ENCODE results near the gene LIPC.

LIPC gene

DNA sequence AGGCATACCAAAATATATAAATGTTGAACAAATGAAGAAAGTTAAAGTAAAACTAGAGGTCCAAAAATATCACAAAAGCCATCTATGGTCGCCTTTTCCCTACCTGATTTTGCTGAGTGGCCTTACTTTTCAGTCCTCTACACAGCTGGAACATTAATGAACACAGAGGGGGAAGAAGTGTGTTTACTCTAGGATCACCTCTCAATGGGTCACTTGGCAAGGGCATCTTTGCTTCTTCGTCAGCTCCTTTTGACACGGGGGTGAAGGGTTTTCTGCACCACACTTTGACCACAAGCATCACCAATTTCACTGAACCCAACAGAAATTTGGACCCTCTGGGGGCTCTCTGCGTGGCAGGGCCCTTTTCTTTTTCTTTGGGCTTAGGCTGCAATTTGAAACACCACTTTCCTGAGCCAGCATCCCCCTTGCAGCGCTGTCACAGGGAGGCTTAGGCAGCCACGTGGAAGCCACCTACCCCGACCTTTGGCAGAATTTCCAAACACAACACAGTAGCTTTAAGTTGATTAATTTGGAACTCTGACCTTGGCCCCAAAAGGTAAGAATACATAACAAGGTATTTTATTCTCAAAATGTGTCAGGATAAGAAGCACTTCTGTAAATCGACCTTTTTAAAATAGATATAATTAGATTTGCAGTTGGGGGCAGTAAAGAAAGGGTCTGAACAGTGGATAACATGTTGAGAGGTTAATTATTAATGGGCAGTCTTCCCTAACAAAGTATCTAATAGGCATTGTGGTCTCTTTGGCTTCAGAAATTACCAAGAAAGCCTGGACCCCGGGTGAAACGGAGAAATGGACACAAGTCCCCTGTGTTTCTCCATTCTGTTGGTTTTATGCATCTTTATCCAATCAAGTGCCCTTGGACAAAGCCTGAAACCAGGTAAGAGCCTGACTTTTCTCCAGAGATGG, at the start of gene LIPC:
LIPC (plus strand) TSS at position 771 of the 929 bp plus-strand sequence; CDS start at position 813, 42 bp downstream.
- no peak within 1 kb of the TSS for H3K4me3 ChIP-seq (ENCODE audit: low read depth, low read length)
- DNase-seq (ENCODE audit: low read depth, low spot score): no peak
- TF ChIP-seq, protein P1, sequence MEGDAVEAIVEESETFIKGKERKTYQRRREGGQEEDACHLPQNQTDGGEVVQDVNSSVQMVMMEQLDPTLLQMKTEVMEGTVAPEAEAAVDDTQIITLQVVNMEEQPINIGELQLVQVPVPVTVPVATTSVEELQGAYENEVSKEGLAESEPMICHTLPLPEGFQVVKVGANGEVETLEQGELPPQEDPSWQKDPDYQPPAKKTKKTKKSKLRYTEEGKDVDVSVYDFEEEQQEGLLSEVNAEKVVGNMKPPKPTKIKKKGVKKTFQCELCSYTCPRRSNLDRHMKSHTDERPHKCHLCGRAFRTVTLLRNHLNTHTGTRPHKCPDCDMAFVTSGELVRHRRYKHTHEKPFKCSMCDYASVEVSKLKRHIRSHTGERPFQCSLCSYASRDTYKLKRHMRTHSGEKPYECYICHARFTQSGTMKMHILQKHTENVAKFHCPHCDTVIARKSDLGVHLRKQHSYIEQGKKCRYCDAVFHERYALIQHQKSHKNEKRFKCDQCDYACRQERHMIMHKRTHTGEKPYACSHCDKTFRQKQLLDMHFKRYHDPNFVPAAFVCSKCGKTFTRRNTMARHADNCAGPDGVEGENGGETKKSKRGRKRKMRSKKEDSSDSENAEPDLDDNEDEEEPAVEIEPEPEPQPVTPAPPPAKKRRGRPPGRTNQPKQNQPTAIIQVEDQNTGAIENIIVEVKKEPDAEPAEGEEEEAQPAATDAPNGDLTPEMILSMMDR (IDR thresholded peaks at IDR 0.05; ENCODE audit: insufficient read depth, low read length, missing control alignments): no peak
- CTCF ChIA-PET: no interaction called here
- POLR2A ChIA-PET: no interaction called here

DNA sequence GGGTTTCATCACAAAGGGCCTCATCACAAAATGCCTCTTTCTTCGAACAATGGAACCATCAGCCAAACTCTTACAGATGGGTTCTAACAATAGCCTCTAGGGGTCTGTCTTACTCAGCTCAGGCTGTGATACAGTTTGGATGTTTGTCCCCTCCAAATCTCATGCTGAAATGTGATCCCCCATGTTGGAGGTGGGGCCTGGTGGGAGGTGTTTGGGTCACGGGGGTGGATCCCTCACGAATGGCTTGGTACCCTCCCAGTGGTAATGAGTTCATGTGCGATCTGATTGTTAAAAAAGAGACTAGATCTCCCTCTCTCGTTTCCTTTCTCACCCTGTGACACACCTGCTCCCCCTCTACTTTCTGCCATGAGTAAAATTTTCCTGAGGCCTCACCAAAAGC, 47.9 kb upstream of the LIPC start:
- TF ChIP-seq, protein P1 (IDR thresholded peaks at IDR 0.05; ENCODE audit: insufficient read depth, low read length, missing control alignments): no peak
- no peak for DNase-seq (ENCODE audit: low read depth, low spot score)
- no peak overlapping the region for H3K4me3 ChIP-seq (ENCODE audit: low read depth, low read length)
- ChIA-PET CTCF (no interaction called here), POLR2A (no interaction called here)

DNA sequence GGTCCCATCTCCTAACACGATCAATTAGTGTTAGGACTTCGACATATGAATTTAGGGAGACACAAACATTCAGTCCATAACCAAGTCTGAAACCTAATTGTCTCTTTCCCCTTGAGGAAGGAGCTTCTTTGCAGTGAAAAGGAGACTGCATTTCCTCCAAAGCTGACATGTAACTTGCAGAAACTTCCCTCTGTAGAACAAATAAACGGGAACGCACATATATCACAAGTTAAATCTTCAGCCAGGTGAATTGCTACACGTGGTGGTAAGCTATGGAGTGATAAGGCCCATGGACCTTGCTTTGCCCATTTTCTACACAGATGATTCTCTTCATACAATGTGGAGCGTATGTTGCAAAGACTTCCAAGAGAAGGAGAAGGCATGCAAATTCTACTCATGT, 47.1 kb upstream of the LIPC start:
- no peak overlapping the region for H3K4me3 ChIP-seq (ENCODE audit: low read depth, low read length)
- CTCF ChIA-PET: no interaction called here
- POLR2A ChIA-PET: interaction anchor here (0.8 kb wide), 1 partner anchor 365 kb away, joined by 3 read pairs; the partner anchor contains the start of gene ADAM10
- TF ChIP-seq, protein P1 (IDR thresholded peaks at IDR 0.05; ENCODE audit: insufficient read depth, low read length, missing control alignments): no peak
- DNase-seq (ENCODE audit: low read depth, low spot score): no peak

DNA sequence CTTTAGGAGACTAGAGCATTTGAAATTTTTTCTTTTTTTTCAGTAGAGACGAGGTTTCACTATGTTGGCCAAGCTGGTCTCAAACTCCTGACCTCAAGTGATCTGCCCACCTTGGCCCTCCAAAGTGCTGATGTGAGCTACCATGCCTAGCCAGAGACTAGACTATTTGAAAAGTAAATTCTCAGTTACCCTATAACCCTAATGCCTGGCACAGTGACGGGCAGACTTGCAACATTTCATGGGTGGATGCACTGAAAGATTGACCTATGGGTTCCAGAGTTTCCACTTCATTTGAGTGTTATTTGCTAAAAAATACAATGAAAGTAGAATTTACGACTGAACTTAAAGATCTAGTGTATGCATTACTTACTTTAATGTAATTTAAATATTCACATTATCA, 45.7 kb upstream of the LIPC start:
- POLR2A ChIA-PET: no interaction called here
- no peak overlapping the region for H3K4me3 ChIP-seq (ENCODE audit: low read depth, low read length)
- TF ChIP-seq, protein P1 (IDR thresholded peaks at IDR 0.05; ENCODE audit: insufficient read depth, low read length, missing control alignments): no peak
- DNase-seq (ENCODE audit: low read depth, low spot score): no peak
- CTCF ChIA-PET: no interaction called here

- DNase-seq (ENCODE audit: low read depth, low spot score): no peak
- TF ChIP-seq, protein P1 (IDR thresholded peaks at IDR 0.05; ENCODE audit: insufficient read depth, low read length, missing control alignments): no peak
- ChIA-PET CTCF (no interaction called here), POLR2A (interaction anchor here (0.7 kb wide), 1 partner anchor 10 kb away, joined by 3 read pairs; no protein-coding TSS in a partner anchor)
- no peak overlapping the region for H3K4me3 ChIP-seq (ENCODE audit: low read depth, low read length)
Observed at GRCh38 chr15:58386641-58387040, 45.1 kb upstream of the LIPC start.

DNA sequence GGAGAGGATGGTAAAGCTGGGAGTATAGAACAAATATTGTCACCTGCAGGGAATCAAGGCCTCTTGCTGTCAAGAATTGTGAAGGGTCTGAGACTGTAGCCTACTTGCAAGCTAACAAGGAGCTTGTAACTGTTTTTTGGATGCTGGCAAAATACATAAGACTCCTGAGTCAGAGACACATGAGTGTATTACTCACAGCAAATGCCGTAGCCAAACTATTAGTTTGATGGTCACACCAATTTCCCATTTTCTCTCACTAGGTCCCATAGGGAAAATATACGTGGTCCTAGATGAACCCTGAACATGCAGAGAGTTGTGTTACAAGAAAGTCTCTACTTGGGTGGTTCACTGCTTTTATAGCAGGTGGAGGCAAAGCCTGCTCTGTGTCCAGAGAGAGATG, 44.7 kb upstream of the LIPC start:
- TF ChIP-seq, protein P1 (IDR thresholded peaks at IDR 0.05; ENCODE audit: insufficient read depth, low read length, missing control alignments): no peak
- DNase-seq (ENCODE audit: low read depth, low spot score): no peak
- POLR2A ChIA-PET: interaction anchor here (0.7 kb wide), 1 partner anchor 9 kb away, joined by 3 read pairs; no protein-coding TSS in a partner anchor
- no peak overlapping the region for H3K4me3 ChIP-seq (ENCODE audit: low read depth, low read length)
- CTCF ChIA-PET: no interaction called here

All from AG04449 (cell line).